GM23338 (cell line): Measurements from ENCODE around the gene RABGAP1L. TPM values are rescaled to one million over a fixed set of nuclear protein-coding genes. Genes with fewer than 3 reads are reported as not detected.

ENCODE experiments used
- ATAC-seq: fragments of 200-7000 bp; cut with Tn5 transposase; 3 replicates; pipeline ENCODE4 v1.9.1; 2020
- DNase-seq: peaks from one replicate; pipeline ENCODE4 v3.0.0-alpha.2; 2015; ENCODE audit warnings: low spot score
- H2AFZ ChIP-seq: fragments of 200-600 bp; sonication (generic); 2 replicates; pipeline ENCODE4 v1.8.0; 2016; ENCODE audit warnings: antibody characterized with exemption, mild to moderate bottlenecking, moderate library complexity
- H3F3A ChIP-seq: fragments of 200-600 bp; sonication (generic); replicated peaks from 2 replicates; pipeline ENCODE4 v1.8.0; 2017; ENCODE audit warnings: antibody characterized with exemption, mixed run types, low read depth
- H3K27ac ChIP-seq: fragments of 200-600 bp; sonication (generic); 2 replicates; pipeline ENCODE4 v1.6.1; 2016; ENCODE audit warnings: low read depth
- H3K27me3 ChIP-seq: fragments of 200-600 bp; sonication (generic); 2 replicates; pipeline ENCODE4 v1.8.0; 2016; ENCODE audit warnings: mild to moderate bottlenecking, mixed run types, moderate library complexity; ENCODE audit not compliant: insufficient read depth
- H3K36me3 ChIP-seq: fragments of 200-600 bp; sonication (generic); 2 replicates; pipeline ENCODE4 v1.8.0; 2016; ENCODE audit warnings: mild to moderate bottlenecking; ENCODE audit not compliant: insufficient read depth
- H3K4me1 ChIP-seq: fragments of 200-600 bp; sonication (generic); 2 replicates; pipeline ENCODE4 v1.8.0; 2016; ENCODE audit warnings: mild to moderate bottlenecking, moderate library complexity; ENCODE audit not compliant: insufficient read depth
- H3K4me2 ChIP-seq: fragments of 200-600 bp; sonication (generic); 2 replicates; pipeline ENCODE4 v1.7.1; 2017; ENCODE audit warnings: mixed run types
- H3K4me3 ChIP-seq: fragments of 200-600 bp; sonication (generic); 2 replicates; pipeline ENCODE4 v1.6.1; 2016; ENCODE audit warnings: mixed run types
- H3K79me2 ChIP-seq: fragments of 200-600 bp; sonication (generic); replicated peaks from 2 replicates; pipeline ENCODE4 v1.8.0; 2017; ENCODE audit warnings: mild to moderate bottlenecking; ENCODE audit not compliant: insufficient read depth
- H3K9me2 ChIP-seq: fragments of 200-600 bp; sonication (generic); 2 replicates; pipeline ENCODE4 v1.8.0; 2017; ENCODE audit not compliant: insufficient read depth
- H4K20me1 ChIP-seq: fragments of 200-600 bp; sonication (generic); replicated peaks from 2 replicates; pipeline ENCODE4 v1.8.0; 2017; ENCODE audit warnings: mild to moderate bottlenecking; ENCODE audit not compliant: insufficient read depth
- H3K27ac Mint-ChIP-seq: 2 replicates; pipeline ENCODE4 v1.8.0; 2020; ENCODE audit warnings: inconsistent platforms, mild to moderate bottlenecking, moderate library complexity, mixed read lengths
- H3K27me3 Mint-ChIP-seq: 3 replicates; pipeline ENCODE4 v1.8.0; 2022; ENCODE audit warnings: low read depth, mild to moderate bottlenecking, moderate library complexity, mixed read lengths, inconsistent platforms; ENCODE audit not compliant: insufficient read depth, poor library complexity
- H3K36me3 Mint-ChIP-seq: 3 replicates; pipeline ENCODE4 v1.8.0; 2021; ENCODE audit warnings: low read depth, mild to moderate bottlenecking, inconsistent platforms, moderate library complexity, mixed read lengths
- H3K4me1 Mint-ChIP-seq: 3 replicates; pipeline ENCODE4 v1.8.0; 2020; ENCODE audit warnings: mild to moderate bottlenecking, inconsistent platforms, mixed read lengths
- H3K4me3 Mint-ChIP-seq: 3 replicates; pipeline ENCODE4 v1.8.0; 2021; ENCODE audit warnings: moderate library complexity, mild to moderate bottlenecking, inconsistent platforms, mixed read lengths
- H3K9me3 Mint-ChIP-seq: 3 replicates; pipeline ENCODE4 v1.8.0; 2020; ENCODE audit warnings: moderate library complexity, mild to moderate bottlenecking, inconsistent platforms, mixed read lengths
- CREB1 ChIP-seq: fragments of 250-450 bp; sonication (Bioruptor Pico); IDR thresholded peaks from 2 replicates; pipeline ENCODE4 v1.5.0; 2020; ENCODE audit warnings: low read depth, mild to moderate bottlenecking, moderate library complexity
- EZH2 ChIP-seq: fragments of 200-600 bp; sonication (generic); IDR thresholded peaks from one replicate; pipeline ENCODE4 v1.8.0; 2017; ENCODE audit warnings: antibody characterized with exemption, mild to moderate bottlenecking, low read depth; ENCODE audit not compliant: unreplicated experiment
- EZH2phosphoT487 ChIP-seq: fragments of 200-600 bp; sonication (generic); IDR thresholded peaks from one replicate; pipeline ENCODE4 v1.8.1; 2018; ENCODE audit warnings: antibody characterized with exemption; ENCODE audit not compliant: unreplicated experiment
- POLR2AphosphoS5 ChIP-seq: IDR thresholded peaks from 2 replicates; pipeline ENCODE4 v1.6.1; 2016; ENCODE audit warnings: antibody characterized with exemption, low read depth
- STAT1 ChIP-seq: IDR thresholded peaks from one replicate; pipeline ENCODE4 v1.6.1; 2016; ENCODE audit warnings: antibody characterized with exemption; ENCODE audit not compliant: unreplicated experiment
- ZNF331 ChIP-seq: fragments of 250-450 bp; sonication (Bioruptor Pico); IDR thresholded peaks from 2 replicates; pipeline ENCODE4 v1.5.0; 2020; ENCODE audit warnings: low read depth, mild to moderate bottlenecking, moderate library complexity
- polyA plus RNA-seq: library from polyadenylated mRNA; unstranded; fragments of >200 nt; fragmentation: Nextera tagmentation; extraction: Ambion mirVana; gene quantifications from 2 replicates; pipeline ENCODE4 v1.2.1, GENCODE V29; 2016
- total RNA-seq: library from RNA; depleted of rRNA; stranded (reverse); fragments of >200 nt; shearing (Covaris generic); gene quantifications from 2 replicates; pipeline ENCODE4 v1.2.3, GENCODE V29; 2014
- TF ChIP-seq, protein P1 (sequence below), 2 experiments: fragments of 200-600 bp in 1 of 2; sonication (generic) in 1 of 2; conservative IDR thresholded peaks; 2 replicates each; pipeline versions ENCODE4 v1.5.1 to v1.6.1; 2016 to 2017; ENCODE audit warnings: antibody characterized with exemption in 2 of 2, low read depth in 2 of 2, mild to moderate bottlenecking in 2 of 2, moderate library complexity in 1 of 2
- TF ChIP-seq, protein P2 (sequence below): IDR thresholded peaks from one replicate; pipeline ENCODE4 v1.6.1; 2018; ENCODE audit warnings: antibody characterized with exemption; ENCODE audit not compliant: unreplicated experiment
- TF ChIP-seq, protein P3 (sequence below): IDR thresholded peaks from 2 replicates; pipeline ENCODE4 v1.6.1; 2016; ENCODE audit warnings: antibody characterized with exemption
- TF ChIP-seq, protein P4 (sequence below): fragments of 250-450 bp; sonication (Bioruptor Pico); IDR thresholded peaks from 2 replicates; pipeline ENCODE4 v1.5.0; 2020; ENCODE audit warnings: mild to moderate bottlenecking, moderate library complexity

Gene RABGAP1L
- total and polyA plus RNA-seq, 2 experiments from 2014 or later = 83.2 to 136 TPM

DNA sequence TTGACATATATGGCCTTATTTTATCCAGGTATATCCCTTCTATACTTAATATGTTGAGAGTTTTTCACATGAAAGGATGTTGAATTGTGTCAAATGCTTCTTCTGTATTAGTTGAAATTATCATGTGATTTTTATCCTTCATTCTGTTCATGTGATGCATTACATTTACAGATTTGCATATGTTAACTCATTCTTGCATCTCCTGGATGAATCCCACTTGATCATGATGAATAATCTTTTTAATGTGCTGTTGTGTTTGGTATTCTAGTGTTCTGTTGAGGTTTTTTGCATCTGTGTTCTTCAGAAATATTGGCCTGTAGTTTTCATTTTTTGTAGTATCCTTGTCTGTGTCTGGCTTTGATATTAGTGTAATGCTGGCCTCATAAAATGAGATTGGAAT lies 150.2 kb downstream of the RABGAP1L start (continued):
- TF ChIP-seq, protein P1, sequence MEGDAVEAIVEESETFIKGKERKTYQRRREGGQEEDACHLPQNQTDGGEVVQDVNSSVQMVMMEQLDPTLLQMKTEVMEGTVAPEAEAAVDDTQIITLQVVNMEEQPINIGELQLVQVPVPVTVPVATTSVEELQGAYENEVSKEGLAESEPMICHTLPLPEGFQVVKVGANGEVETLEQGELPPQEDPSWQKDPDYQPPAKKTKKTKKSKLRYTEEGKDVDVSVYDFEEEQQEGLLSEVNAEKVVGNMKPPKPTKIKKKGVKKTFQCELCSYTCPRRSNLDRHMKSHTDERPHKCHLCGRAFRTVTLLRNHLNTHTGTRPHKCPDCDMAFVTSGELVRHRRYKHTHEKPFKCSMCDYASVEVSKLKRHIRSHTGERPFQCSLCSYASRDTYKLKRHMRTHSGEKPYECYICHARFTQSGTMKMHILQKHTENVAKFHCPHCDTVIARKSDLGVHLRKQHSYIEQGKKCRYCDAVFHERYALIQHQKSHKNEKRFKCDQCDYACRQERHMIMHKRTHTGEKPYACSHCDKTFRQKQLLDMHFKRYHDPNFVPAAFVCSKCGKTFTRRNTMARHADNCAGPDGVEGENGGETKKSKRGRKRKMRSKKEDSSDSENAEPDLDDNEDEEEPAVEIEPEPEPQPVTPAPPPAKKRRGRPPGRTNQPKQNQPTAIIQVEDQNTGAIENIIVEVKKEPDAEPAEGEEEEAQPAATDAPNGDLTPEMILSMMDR (conservative IDR thresholded peaks at IDR 0.05; ENCODE audit: low read depth in 2 of 2) = no peak
- TF ChIP-seq STAT1 = no peak

DNA sequence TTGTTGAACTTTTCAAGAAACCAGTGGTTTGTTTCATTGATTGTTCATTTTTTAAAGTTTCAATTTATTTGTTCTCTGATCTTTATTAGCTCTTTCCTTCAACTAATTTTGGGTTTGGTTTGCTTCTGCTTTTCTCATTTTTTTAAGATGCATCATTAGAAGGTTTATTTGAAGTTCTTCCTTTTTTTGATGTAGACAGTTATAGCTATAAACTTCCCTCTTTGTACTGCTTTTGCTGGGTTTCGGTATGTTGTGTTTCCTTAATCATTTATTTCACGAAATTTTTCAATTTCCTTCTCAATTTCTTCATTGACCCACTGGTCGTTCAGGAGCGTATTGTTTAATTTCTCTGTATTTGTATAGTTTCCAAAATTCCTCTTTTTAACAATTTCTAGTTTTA lies 155.1 kb downstream of the RABGAP1L start:
- Mint-ChIP-seq H3K4me3 (no peak overlapping the region), H3K36me3 (peaks cover 29% of the 10 kb centered on the region), H3K9me3 (peaks cover 35% of the 10 kb centered on the region), H3K4me1 (no peaks in the 10 kb centered on the region), H3K27me3 (peaks cover 2% of the 10 kb centered on the region), H3K27ac (no peak overlapping the region)
- Histone ChIP-seq H3K36me3 (peaks cover 8% of the 10 kb centered on the region; the same call in 1 of the 2 replicates), H4K20me1 (no peaks in the 10 kb centered on the region), H3K4me2 (no peak overlapping the region), H3K9me2 (peaks cover 5% of the 10 kb centered on the region; the same call in 1 of the 2 replicates), H3K79me2 (no peaks in the 10 kb centered on the region), H3K27ac (no peak overlapping the region), H2AFZ (no peak overlapping the region), H3K4me3 (no peak overlapping the region), H3K27me3 (no peaks in the 10 kb centered on the region), H3F3A (no peaks in the 10 kb centered on the region), H3K4me1 (no peaks in the 10 kb centered on the region)
- ATAC-seq (no peak), DNase-seq (no peak)
- TF ChIP-seq STAT1 (no peak), EZH2phosphoT487 (no peak), EZH2 (no peak), POLR2AphosphoS5 (no peak), CREB1 (no peak), ZNF331 (CRISPR knock-in tag) (no peak)
- TF ChIP-seq, protein P1 (conservative IDR thresholded peaks at IDR 0.05; ENCODE audit: low read depth in 2 of 2) = no peak
- TF ChIP-seq, protein P2, sequence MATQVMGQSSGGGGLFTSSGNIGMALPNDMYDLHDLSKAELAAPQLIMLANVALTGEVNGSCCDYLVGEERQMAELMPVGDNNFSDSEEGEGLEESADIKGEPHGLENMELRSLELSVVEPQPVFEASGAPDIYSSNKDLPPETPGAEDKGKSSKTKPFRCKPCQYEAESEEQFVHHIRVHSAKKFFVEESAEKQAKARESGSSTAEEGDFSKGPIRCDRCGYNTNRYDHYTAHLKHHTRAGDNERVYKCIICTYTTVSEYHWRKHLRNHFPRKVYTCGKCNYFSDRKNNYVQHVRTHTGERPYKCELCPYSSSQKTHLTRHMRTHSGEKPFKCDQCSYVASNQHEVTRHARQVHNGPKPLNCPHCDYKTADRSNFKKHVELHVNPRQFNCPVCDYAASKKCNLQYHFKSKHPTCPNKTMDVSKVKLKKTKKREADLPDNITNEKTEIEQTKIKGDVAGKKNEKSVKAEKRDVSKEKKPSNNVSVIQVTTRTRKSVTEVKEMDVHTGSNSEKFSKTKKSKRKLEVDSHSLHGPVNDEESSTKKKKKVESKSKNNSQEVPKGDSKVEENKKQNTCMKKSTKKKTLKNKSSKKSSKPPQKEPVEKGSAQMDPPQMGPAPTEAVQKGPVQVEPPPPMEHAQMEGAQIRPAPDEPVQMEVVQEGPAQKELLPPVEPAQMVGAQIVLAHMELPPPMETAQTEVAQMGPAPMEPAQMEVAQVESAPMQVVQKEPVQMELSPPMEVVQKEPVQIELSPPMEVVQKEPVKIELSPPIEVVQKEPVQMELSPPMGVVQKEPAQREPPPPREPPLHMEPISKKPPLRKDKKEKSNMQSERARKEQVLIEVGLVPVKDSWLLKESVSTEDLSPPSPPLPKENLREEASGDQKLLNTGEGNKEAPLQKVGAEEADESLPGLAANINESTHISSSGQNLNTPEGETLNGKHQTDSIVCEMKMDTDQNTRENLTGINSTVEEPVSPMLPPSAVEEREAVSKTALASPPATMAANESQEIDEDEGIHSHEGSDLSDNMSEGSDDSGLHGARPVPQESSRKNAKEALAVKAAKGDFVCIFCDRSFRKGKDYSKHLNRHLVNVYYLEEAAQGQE = no peak
- TF ChIP-seq, protein P3, sequence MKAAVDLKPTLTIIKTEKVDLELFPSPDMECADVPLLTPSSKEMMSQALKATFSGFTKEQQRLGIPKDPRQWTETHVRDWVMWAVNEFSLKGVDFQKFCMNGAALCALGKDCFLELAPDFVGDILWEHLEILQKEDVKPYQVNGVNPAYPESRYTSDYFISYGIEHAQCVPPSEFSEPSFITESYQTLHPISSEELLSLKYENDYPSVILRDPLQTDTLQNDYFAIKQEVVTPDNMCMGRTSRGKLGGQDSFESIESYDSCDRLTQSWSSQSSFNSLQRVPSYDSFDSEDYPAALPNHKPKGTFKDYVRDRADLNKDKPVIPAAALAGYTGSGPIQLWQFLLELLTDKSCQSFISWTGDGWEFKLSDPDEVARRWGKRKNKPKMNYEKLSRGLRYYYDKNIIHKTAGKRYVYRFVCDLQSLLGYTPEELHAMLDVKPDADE = no peak
- TF ChIP-seq, protein P4, sequence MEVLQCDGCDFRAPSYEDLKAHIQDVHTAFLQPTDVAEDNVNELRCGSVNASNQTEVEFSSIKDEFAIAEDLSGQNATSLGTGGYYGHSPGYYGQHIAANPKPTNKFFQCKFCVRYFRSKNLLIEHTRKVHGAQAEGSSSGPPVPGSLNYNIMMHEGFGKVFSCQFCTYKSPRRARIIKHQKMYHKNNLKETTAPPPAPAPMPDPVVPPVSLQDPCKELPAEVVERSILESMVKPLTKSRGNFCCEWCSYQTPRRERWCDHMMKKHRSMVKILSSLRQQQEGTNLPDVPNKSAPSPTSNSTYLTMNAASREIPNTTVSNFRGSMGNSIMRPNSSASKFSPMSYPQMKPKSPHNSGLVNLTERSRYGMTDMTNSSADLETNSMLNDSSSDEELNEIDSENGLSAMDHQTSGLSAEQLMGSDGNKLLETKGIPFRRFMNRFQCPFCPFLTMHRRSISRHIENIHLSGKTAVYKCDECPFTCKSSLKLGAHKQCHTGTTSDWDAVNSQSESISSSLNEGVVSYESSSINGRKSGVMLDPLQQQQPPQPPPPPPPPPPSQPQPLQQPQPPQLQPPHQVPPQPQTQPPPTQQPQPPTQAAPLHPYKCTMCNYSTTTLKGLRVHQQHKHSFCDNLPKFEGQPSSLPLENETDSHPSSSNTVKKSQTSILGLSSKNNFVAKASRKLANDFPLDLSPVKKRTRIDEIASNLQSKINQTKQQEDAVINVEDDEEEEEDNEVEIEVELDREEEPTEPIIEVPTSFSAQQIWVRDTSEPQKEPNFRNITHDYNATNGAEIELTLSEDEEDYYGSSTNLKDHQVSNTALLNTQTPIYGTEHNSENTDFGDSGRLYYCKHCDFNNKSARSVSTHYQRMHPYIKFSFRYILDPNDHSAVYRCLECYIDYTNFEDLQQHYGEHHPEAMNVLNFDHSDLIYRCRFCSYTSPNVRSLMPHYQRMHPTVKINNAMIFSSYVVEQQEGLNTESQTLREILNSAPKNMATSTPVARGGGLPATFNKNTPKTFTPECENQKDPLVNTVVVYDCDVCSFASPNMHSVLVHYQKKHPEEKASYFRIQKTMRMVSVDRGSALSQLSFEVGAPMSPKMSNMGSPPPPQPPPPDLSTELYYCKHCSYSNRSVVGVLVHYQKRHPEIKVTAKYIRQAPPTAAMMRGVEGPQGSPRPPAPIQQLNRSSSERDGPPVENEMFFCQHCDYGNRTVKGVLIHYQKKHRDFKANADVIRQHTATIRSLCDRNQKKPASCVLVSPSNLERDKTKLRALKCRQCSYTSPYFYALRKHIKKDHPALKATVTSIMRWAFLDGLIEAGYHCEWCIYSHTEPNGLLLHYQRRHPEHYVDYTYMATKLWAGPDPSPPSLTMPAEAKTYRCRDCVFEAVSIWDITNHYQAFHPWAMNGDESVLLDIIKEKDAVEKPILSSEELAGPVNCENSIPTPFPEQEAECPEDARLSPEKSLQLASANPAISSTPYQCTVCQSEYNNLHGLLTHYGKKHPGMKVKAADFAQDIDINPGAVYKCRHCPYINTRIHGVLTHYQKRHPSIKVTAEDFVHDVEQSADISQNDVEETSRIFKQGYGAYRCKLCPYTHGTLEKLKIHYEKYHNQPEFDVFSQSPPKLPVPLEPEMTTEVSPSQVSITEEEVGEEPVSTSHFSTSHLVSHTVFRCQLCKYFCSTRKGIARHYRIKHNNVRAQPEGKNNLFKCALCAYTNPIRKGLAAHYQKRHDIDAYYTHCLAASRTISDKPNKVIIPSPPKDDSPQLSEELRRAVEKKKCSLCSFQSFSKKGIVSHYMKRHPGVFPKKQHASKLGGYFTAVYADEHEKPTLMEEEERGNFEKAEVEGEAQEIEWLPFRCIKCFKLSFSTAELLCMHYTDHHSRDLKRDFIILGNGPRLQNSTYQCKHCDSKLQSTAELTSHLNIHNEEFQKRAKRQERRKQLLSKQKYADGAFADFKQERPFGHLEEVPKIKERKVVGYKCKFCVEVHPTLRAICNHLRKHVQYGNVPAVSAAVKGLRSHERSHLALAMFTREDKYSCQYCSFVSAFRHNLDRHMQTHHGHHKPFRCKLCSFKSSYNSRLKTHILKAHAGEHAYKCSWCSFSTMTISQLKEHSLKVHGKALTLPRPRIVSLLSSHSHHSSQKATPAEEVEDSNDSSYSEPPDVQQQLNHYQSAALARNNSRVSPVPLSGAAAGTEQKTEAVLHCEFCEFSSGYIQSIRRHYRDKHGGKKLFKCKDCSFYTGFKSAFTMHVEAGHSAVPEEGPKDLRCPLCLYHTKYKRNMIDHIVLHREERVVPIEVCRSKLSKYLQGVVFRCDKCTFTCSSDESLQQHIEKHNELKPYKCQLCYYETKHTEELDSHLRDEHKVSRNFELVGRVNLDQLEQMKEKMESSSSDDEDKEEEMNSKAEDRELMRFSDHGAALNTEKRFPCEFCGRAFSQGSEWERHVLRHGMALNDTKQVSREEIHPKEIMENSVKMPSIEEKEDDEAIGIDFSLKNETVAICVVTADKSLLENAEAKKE (CRISPR knock-in tag) = no peak
